ENCODE results near the gene NCKAP5. TPM values are rescaled to one million over a fixed set of nuclear protein-coding genes. Genes with fewer than 3 reads are reported as not detected.

NCKAP5 gene
- polyA plus RNA-seq, 2 of the 4 experiments (the other 2 are of a cell fraction): 3.0 to 4.1 TPM

DNA sequence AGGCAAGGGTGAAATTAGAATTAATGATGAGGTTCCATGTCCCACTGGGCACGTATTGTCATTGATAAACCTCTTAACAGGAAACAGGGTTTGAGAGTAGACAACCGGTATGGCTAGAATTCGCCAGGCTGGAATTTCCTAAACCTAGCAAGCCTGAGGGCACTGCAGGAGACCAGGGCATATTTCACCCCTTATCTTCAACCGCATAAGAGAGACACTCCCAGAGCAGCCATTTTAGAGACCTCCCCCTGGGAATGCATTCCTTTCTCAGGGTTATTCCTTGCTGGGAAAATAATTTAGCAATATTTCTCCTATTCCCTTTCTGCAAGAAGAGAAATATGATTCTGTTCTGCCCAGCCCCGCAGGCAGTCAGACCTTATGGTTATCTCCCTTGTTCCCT is 563.6 kb downstream of the NCKAP5 start:
- 67% methylated on average over 5 of the region's 5 CpGs for WGBS (ENCODE audit: missing lambda C conversion rate)
- POLR2A ChIA-PET: no interaction called here
- TF ChIP-seq CBX8 (IDR thresholded peaks at IDR 0.05) (no peak), RFX5 (IDR thresholded peaks at IDR 0.05) (no peak), MAFK (IDR thresholded peaks at IDR 0.05; ENCODE audit: partially characterized antibody) (no peak), RARB (CRISPR knock-in tag; IDR thresholded peaks at IDR 0.05) (no peak), MAZ (IDR thresholded peaks at IDR 0.05; ENCODE audit: borderline replicate concordance, low read depth, low read length) (no peak), HOXA7 (CRISPR knock-in tag; IDR thresholded peaks at IDR 0.05) (no peak), EHMT2 (IDR thresholded peaks at IDR 0.05; ENCODE audit: low read depth) (no peak), SREBF2 (IDR thresholded peaks at IDR 0.05) (no peak), ELK1 (IDR thresholded peaks at IDR 0.05; ENCODE audit: low read depth, low read length) (no peak), HEYL (CRISPR knock-in tag; IDR thresholded peaks at IDR 0.05) (no peak), NR3C1 (IDR thresholded peaks at IDR 0.05) (no peak), TP53 (CRISPR knock-in tag; IDR thresholded peaks at IDR 0.05) (no peak)
- CTCF ChIA-PET: no interaction called here
- Histone ChIP-seq H3K4me2 (no peak overlapping the region), H3K27ac (no peak overlapping the region), H3K9me3 (no peaks in the 10 kb centered on the region), H3K4me1 (no peaks in the 10 kb centered on the region), H3K4me3 (no peak overlapping the region)
- DNase-seq (ENCODE audit: low read depth in 1 of 2, low spot score in 1 of 2): no peak
- FAIRE-seq: no peak
- ATAC-seq: no peak

DNA sequence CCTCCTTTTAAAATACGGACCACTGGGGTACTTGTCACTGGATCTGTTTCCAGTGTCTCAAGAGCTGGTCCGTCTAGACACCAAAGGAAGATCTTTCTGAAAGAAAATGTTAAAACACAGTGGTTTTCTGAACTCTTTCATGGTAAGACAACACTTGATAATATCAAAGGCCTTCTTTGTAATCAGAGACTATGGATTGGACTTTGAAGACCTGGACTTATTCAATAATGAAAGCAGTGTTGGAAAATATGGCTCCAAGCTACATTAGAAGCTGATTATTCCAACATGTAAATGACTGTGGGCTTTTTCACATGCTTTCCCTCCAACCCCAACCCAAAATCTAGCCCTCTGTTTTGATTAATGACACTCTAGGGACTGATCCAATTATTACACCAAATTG is 568.8 kb downstream of the NCKAP5 start:
- H3K9me3 ChIP-seq: no peaks in the 10 kb centered on the region
- H3K27ac ChIP-seq: no peak overlapping the region
- H3K4me1 ChIP-seq: no peaks in the 10 kb centered on the region
- FAIRE-seq (no peak), ATAC-seq (no peak), DNase-seq (ENCODE audit: low read depth in 1 of 2, low spot score in 1 of 2) (no peak)
- WGBS (ENCODE audit: missing lambda C conversion rate): 63% methylated on average over 2 of the region's 2 CpGs
- no peak overlapping the region for H3K4me3 ChIP-seq
- TF ChIP-seq KDM5A (IDR thresholded peaks at IDR 0.05) (no peak), CBX8 (IDR thresholded peaks at IDR 0.05) (no peak), FOXS1 (CRISPR knock-in tag; IDR thresholded peaks at IDR 0.05) (no peak), FOSB (CRISPR knock-in tag; IDR thresholded peaks at IDR 0.05) (no peak), HOXB13 (CRISPR knock-in tag; IDR thresholded peaks at IDR 0.05; ENCODE audit: low read depth) (no peak), HDAC2 (IDR thresholded peaks at IDR 0.05) (no peak), CHD2 (IDR thresholded peaks at IDR 0.05; ENCODE audit: low read length, partially characterized antibody) (no peak), RFX5 (IDR thresholded peaks at IDR 0.05) (no peak), MYC (IDR thresholded peaks at IDR 0.05; ENCODE audit: borderline replicate concordance, low read length) (no peak), BHLHE40 (IDR thresholded peaks at IDR 0.05; ENCODE audit: low read depth, low read length) (no peak), HOXB5 (CRISPR knock-in tag; IDR thresholded peaks at IDR 0.05) (no peak), SREBF2 (IDR thresholded peaks at IDR 0.05) (no peak), NPAS2 (CRISPR knock-in tag; IDR thresholded peaks at IDR 0.05; ENCODE audit: borderline replicate concordance) (no peak), NR3C1 (IDR thresholded peaks at IDR 0.05) (no peak)
- TF ChIP-seq, protein P1, sequence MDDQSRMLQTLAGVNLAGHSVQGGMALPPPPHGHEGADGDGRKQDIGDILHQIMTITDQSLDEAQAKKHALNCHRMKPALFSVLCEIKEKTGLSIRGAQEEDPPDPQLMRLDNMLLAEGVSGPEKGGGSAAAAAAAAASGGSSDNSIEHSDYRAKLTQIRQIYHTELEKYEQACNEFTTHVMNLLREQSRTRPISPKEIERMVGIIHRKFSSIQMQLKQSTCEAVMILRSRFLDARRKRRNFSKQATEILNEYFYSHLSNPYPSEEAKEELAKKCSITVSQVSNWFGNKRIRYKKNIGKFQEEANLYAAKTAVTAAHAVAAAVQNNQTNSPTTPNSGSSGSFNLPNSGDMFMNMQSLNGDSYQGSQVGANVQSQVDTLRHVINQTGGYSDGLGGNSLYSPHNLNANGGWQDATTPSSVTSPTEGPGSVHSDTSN (IDR thresholded peaks at IDR 0.05): no peak
- TF ChIP-seq, protein P2, sequence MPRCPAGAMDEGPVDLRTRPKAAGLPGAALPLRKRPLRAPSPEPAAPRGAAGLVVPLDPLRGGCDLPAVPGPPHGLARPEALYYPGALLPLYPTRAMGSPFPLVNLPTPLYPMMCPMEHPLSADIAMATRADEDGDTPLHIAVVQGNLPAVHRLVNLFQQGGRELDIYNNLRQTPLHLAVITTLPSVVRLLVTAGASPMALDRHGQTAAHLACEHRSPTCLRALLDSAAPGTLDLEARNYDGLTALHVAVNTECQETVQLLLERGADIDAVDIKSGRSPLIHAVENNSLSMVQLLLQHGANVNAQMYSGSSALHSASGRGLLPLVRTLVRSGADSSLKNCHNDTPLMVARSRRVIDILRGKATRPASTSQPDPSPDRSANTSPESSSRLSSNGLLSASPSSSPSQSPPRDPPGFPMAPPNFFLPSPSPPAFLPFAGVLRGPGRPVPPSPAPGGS (IDR thresholded peaks at IDR 0.05): no peak
- H3K4me2 ChIP-seq: no peak overlapping the region
- ChIA-PET POLR2A (no interaction called here), CTCF (no interaction called here)

GRCh38 chr2:132998221-132998620 is 570.0 kb downstream of the NCKAP5 start:
- POLR2A ChIA-PET: no interaction called here
- H3K4me2 ChIP-seq: no peak overlapping the region
- H3K27ac ChIP-seq: no peak overlapping the region
- FAIRE-seq: no peak
- no peaks in the 10 kb centered on the region for H3K9me3 ChIP-seq
- DNase-seq (ENCODE audit: low read depth in 1 of 2, low spot score in 1 of 2): no peak
- CTCF ChIA-PET: no interaction called here
- no peak overlapping the region for H3K4me3 ChIP-seq
- TF ChIP-seq POLR2AphosphoS2 (conservative IDR thresholded peaks at IDR 0.05; ENCODE audit: low read length) (no peak), KDM5A (IDR thresholded peaks at IDR 0.05) (no peak), HEYL (CRISPR knock-in tag; IDR thresholded peaks at IDR 0.05) (no peak), RFX5 (IDR thresholded peaks at IDR 0.05) (no peak), FOSB (CRISPR knock-in tag; IDR thresholded peaks at IDR 0.05) (no peak), ELK1 (IDR thresholded peaks at IDR 0.05; ENCODE audit: low read depth, low read length) (no peak), EHMT2 (IDR thresholded peaks at IDR 0.05; ENCODE audit: low read depth) (no peak), KDM1A (IDR thresholded peaks at IDR 0.05; ENCODE audit: low read depth) (no peak), EHF (CRISPR knock-in tag; IDR thresholded peaks at IDR 0.05) (no peak)
- no peak for ATAC-seq
- H3K4me1 ChIP-seq: no peaks in the 10 kb centered on the region

All from A549 (cell line).